ENCODE results near the gene LRRFIP1. TPM values are rescaled to one million over a fixed set of nuclear protein-coding genes. Genes with fewer than 3 reads are reported as not detected.
A peak's percentile ranks its signal among the peaks of the same experiment; 100 is the strongest.

Gene LRRFIP1
- total RNA-seq, 6 experiments from 2014 or later = 29.4 to 56.3 (median 49.7) TPM

DNA sequence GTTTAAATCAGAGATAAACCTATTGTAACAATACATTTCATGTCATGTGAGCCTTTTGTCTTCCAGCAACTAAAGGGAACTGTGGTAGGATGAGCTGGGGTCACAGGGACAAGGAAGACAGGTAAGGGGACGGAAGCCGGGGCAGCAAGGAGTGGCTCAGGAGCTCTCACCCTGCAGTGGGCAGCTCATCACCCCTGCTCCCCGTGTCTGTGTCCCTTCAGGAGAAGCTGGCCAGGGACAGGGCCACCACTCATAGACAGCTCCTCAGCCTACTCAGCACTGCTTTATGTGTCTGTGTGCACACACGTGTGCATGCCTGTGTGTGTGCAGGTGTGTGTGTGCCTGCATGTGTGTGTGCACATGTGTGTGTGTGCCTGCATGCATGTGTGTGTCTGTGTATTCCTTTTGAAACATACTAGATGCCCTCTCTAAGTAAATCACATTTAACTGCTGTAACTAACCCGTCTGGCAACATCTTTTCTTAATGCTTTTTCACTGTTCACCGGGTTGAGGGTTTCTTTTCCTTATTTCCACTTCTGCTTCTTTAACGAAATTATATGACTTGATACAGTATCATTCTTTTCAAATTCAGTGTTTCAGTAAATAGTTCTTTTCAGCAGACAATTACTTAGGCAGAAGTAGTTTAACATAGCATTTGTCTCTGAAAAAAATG lies 44.2 kb downstream of the LRRFIP1 start:
- Histone ChIP-seq H3K27ac (peak overlapping the region in 2 of 3 donors; percentile 21 to 86), H3K36me3 (no peaks in the 10 kb centered on the region), H3K4me3 (no peak overlapping the region), H3K9me3 (no peaks in the 10 kb centered on the region), H3K4me1 (peaks cover 0 to 47% (median 22%) of the 10 kb centered on the region in 4 donors), H3K27me3 (no peaks in the 10 kb centered on the region)
- 70% methylated on average over 5 of the region's 7 CpGs for WGBS (ENCODE audit: insufficient coverage, low coverage, low lambda C conversion rate, missing lambda C conversion rate)
- intact Hi-C loops (cut with DNase I) = no loop called here
- ATAC-seq (no peak), DNase-seq (no peak)
- TF ChIP-seq, protein P1, sequence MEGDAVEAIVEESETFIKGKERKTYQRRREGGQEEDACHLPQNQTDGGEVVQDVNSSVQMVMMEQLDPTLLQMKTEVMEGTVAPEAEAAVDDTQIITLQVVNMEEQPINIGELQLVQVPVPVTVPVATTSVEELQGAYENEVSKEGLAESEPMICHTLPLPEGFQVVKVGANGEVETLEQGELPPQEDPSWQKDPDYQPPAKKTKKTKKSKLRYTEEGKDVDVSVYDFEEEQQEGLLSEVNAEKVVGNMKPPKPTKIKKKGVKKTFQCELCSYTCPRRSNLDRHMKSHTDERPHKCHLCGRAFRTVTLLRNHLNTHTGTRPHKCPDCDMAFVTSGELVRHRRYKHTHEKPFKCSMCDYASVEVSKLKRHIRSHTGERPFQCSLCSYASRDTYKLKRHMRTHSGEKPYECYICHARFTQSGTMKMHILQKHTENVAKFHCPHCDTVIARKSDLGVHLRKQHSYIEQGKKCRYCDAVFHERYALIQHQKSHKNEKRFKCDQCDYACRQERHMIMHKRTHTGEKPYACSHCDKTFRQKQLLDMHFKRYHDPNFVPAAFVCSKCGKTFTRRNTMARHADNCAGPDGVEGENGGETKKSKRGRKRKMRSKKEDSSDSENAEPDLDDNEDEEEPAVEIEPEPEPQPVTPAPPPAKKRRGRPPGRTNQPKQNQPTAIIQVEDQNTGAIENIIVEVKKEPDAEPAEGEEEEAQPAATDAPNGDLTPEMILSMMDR (IDR thresholded peaks at IDR 0.05) = no peak
- no peak for TF ChIP-seq POLR2A (IDR thresholded peaks at IDR 0.05)

DNA sequence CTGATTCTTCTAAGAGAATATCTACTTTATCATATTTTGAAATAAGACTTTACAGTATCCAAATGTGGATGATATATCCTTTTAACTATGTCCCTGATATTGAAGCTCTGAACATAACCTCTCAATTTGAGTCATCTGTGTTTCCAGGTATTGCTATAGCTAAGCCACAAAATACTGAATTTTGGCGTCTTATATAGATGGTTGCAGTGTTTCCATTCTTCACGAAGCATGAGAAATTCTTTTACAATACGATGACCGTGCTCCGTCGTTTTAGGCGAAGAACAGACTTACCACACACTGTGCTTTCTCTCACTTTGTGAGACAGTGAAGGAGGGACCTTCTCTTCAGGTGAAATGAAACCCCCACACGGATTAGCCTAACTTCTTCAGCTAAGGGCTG lies 45.3 kb downstream of the LRRFIP1 start:
- no peak for DNase-seq
- WGBS (ENCODE audit: insufficient coverage, low coverage, low lambda C conversion rate, missing lambda C conversion rate) = 52% methylated on average over 8 of the region's 8 CpGs
- peaks cover 0 to 52% (median 25%) of the 10 kb centered on the region in 4 donors for H3K4me1 ChIP-seq
- no peaks in the 10 kb centered on the region for H3K27me3 ChIP-seq
- no peak overlapping the region for H3K4me3 ChIP-seq
- ATAC-seq = no peak
- intact Hi-C loops (cut with DNase I) = no loop called here
- no peaks in the 10 kb centered on the region for H3K36me3 ChIP-seq
- H3K9me3 ChIP-seq = no peaks in the 10 kb centered on the region
- no peak for TF ChIP-seq POLR2A (IDR thresholded peaks at IDR 0.05)
- TF ChIP-seq, protein P1 (IDR thresholded peaks at IDR 0.05) = no peak
- peak overlapping the region in 1 of 3 donors; percentile 15 for H3K27ac ChIP-seq

DNA sequence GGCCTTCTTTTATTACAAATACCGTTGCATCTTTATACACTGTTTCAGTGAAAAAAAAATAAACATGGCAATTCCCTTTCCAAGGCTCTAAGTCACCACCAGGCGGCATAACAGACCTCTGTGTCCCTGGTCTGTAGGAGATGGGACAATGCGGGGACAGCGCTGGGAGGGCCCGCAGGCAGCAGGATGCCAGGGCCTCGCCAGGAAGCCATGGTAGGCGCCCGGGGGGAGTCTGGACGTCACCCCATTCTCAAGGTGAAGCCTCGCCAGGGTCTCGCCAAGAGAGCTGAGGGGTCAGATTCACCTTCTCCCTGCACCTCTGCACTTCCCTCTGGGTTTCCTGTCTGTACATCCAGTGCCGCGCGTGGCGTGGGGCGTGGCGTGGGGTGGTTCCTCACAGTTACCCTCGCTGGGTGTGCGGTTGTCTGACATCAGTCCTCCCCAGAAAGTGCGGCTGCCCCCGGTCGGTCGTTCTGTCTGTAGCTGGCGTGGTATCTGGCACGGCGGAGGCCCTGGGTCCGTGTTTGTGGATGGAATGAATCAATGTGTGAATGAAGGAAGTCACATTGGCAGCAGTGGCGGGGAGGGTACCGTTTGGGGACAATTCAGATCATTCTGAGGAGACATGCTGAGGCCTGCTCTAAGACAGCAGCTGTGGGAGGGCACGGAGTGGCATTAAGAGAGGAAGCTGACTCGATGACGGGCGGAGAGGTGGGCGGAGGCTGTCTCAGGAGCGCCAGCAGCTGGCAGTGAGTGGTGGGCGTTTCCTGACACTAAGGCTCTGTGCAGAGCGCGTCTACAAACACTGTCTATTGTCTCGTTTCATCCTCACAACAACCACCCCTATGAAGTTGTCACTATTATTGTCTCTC lies 46.0 kb downstream of the LRRFIP1 start:
- H3K9me3 ChIP-seq = no peaks in the 10 kb centered on the region
- intact Hi-C loops (cut with DNase I) = no loop called here
- TF ChIP-seq, protein P1 (IDR thresholded peaks at IDR 0.05) = peak; percentile 56 to 70 (median 60)
- TF ChIP-seq POLR2A (IDR thresholded peaks at IDR 0.05) = no peak
- peak overlapping the region; percentile 9 to 84 (median 82) for H3K27ac ChIP-seq
- H3K36me3 ChIP-seq = no peaks in the 10 kb centered on the region
- H3K4me1 ChIP-seq = peaks cover 0 to 52% (median 25%) of the 10 kb centered on the region in 4 donors
- 42% methylated on average over 13 of the region's 39 CpGs for WGBS (ENCODE audit: insufficient coverage, low coverage, low lambda C conversion rate, missing lambda C conversion rate)
- no peak overlapping the region for H3K4me3 ChIP-seq
- peak in 2 of 3 donors; percentile 64 to 82 for DNase-seq
- H3K27me3 ChIP-seq = no peaks in the 10 kb centered on the region
- peak; percentile 35 to 44 (median 42) for ATAC-seq

DNA sequence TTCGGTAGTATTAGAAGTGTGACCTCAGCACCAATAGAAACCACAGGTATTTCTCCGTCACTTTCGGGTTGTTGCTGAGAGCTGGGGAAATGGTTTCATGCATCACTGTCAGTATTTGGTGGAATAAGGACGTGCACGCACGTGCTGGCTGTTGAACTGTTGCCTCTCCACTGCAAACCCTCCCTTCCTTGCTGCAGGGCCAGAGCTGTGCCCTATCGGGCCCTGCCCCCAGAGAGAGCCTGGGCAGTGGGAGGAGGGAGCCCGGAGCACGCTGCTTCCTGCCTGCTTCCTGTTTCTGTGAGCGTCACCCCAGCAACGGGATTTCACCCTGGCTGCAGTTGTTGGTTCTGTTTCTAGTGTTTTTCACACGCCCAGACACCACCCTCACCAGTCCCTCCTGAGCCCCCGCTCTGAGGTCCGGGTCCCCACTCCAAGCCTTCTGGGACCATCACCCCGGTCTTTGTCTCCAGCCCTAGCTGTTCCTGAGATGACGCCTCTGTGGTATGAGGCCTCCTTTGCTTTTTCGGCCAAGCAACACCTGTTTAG lies 47.4 kb downstream of the LRRFIP1 start:
- Histone ChIP-seq H3K9me3 (no peaks in the 10 kb centered on the region), H3K27me3 (no peaks in the 10 kb centered on the region), H3K27ac (peak overlapping the region; percentile 70 to 84 (median 82)), H3K4me1 (peaks cover 0 to 43% (median 21%) of the 10 kb centered on the region in 4 donors), H3K4me3 (peak overlapping the region in 1 of 3 donors; percentile 1), H3K36me3 (no peaks in the 10 kb centered on the region)
- TF ChIP-seq, protein P1 (IDR thresholded peaks at IDR 0.05) = peak in 1 of 4 donors; percentile 22
- TF ChIP-seq POLR2A (IDR thresholded peaks at IDR 0.05) = peak; percentile 13
- ATAC-seq = peak; percentile 89 to 96 (median 92)
- intact Hi-C loops (cut with DNase I) = no loop called here
- WGBS (ENCODE audit: insufficient coverage, low coverage, low lambda C conversion rate, missing lambda C conversion rate) = 27% methylated on average over 6 of the region's 17 CpGs
- DNase-seq = peak; percentile 89 to 96 (median 89)
